Parathyroid adenoma (tissue), 2 donors: Measurements from ENCODE around the gene MRPL2.

Experiments used
- H2AFZ ChIP-seq: fragments of 300-600 bp; sonication (generic); one replicate; pipeline ENCODE4 v1.7.0; 2017; ENCODE audit warnings: antibody characterized with exemption, mild to moderate bottlenecking
- H3K27ac ChIP-seq: fragments of 300-600 bp; sonication (generic); one replicate; pipeline ENCODE4 v1.7.0; 2017
- H3K27me3 ChIP-seq: fragments of 300-600 bp; sonication (generic); one replicate; pipeline ENCODE4 v1.7.0; 2017; ENCODE audit warnings: low read length; ENCODE audit not compliant: control insufficient read depth, insufficient read depth
- H3K36me3 ChIP-seq: fragments of 300-600 bp; sonication (generic); one replicate; pipeline ENCODE4 v1.7.0; 2017; ENCODE audit warnings: low read length; ENCODE audit not compliant: control insufficient read depth, insufficient read depth
- H3K4me1 ChIP-seq: fragments of 300-600 bp; sonication (generic); one replicate; pipeline ENCODE4 v1.7.0; 2017; ENCODE audit warnings: control low read depth
- H3K4me2 ChIP-seq: fragments of 300-600 bp; sonication (generic); one replicate; pipeline ENCODE4 v1.7.0; 2017; ENCODE audit warnings: low read length
- H3K4me3 ChIP-seq: fragments of 300-600 bp; sonication (generic); one replicate; pipeline ENCODE4 v1.7.0; 2017; ENCODE audit warnings: low read depth, low read length
- H3K79me2 ChIP-seq: fragments of 300-600 bp; sonication (generic); one replicate; pipeline ENCODE4 v1.7.0; 2017; ENCODE audit warnings: control low read depth
- H3K9ac ChIP-seq: fragments of 300-600 bp; sonication (generic); one replicate; pipeline ENCODE4 v1.7.0; 2017; ENCODE audit warnings: mild to moderate bottlenecking
- H3K9me3 ChIP-seq: fragments of 300-600 bp; sonication (generic); one replicate; pipeline ENCODE4 v1.7.0; 2017; ENCODE audit warnings: low read length; ENCODE audit not compliant: control insufficient read depth
- TF ChIP-seq, protein P1 (sequence below): fragments of 300-600 bp; sonication (generic); IDR thresholded peaks from one replicate; pipeline ENCODE4 v1.7.0; 2017; ENCODE audit warnings: antibody characterized with exemption, mild to moderate bottlenecking
- donor health status: primary hyperparathyroidism.

MRPL2 gene

DNA sequence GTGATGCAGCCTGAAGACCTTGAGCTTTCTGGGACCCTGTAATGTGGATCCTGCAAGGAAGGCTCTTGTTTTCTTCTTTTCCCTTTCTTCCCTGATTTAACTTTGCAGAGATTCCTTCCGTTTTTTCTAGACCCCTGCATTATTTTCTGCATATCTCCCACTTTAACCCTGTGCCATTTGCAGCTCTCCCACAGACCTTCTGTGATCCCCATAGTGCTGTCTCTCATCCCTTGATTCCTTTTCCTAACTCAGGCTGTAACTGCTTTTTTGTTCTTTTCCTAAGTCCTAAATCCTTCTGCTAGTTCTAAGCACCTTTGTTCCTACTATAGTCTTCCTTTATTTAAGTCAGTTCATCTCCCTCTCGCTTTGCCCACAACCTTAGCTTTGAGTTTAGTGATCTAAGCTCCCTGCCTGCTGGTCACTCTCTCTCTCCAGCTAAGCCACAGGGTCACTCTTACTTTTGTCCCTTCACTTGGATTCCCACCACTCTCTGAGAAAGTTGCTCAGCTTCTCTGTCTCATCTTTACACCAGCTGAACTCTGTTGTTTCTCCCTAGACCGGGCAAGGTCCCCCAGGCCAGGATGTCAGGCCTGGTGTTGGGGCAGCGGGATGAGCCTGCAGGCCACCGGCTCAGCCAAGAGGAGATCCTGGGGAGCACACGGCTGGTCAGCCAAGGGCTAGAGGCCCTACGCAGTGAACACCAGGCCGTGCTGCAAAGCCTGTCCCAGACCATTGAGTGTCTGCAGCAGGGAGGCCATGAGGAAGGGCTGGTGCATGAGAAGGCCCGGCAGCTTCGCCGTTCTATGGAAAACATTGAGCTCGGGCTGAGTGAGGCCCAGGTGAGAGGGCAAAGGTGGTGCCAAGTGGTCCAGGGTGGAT, 1.8 kb upstream of the MRPL2 start:
- Histone ChIP-seq H3K27me3 (no peaks in the 10 kb centered on the region), H3K36me3 (no peaks in the 10 kb centered on the region), H3K4me3 (peak overlapping the region; percentile 79), H3K9me3 (no peaks in the 10 kb centered on the region), H3K4me2 (peak overlapping the region; percentile 76), H3K27ac (no peak overlapping the region), H3K79me2 (peaks cover 20% of the 10 kb centered on the region), H3K9ac (no peak overlapping the region), H3K4me1 (peaks cover 18% of the 10 kb centered on the region), H2AFZ (no peak overlapping the region)
- TF ChIP-seq, protein P1, sequence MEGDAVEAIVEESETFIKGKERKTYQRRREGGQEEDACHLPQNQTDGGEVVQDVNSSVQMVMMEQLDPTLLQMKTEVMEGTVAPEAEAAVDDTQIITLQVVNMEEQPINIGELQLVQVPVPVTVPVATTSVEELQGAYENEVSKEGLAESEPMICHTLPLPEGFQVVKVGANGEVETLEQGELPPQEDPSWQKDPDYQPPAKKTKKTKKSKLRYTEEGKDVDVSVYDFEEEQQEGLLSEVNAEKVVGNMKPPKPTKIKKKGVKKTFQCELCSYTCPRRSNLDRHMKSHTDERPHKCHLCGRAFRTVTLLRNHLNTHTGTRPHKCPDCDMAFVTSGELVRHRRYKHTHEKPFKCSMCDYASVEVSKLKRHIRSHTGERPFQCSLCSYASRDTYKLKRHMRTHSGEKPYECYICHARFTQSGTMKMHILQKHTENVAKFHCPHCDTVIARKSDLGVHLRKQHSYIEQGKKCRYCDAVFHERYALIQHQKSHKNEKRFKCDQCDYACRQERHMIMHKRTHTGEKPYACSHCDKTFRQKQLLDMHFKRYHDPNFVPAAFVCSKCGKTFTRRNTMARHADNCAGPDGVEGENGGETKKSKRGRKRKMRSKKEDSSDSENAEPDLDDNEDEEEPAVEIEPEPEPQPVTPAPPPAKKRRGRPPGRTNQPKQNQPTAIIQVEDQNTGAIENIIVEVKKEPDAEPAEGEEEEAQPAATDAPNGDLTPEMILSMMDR: no peak

DNA sequence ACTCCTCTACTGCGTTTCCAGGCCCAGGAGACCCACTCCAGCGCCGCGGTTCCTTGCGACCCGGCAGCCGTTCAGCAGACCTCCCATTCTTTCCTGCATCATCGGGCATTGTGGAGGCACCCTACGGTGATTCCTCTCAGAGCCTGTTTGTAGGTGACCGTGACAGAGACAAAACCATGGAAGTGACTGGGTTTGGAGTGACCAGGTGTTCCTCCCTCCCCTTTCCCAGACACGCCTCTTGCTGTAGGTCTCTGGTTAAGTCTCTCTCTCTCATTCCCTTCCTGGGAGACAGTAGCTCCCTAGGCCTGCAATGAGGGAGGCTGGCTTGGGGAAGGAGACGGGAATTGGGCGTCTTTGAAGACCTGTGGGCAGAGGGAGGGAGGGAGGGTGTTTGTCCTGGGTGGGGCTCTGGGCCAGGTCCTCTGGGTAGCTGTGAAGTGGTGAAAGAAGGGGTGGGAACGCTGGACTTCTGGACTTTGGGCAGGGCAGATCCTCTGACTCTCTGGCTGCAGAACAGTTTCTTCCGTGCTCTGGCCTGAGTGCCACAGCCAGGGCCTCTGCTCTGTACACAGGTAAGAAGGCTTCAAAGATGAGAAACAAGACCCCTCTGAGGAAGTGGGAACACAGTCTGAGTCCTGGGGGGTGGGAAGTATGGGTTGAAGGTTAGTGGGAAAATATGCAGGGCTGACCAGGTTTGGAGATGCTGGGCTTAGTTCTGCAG, 960 bp upstream of the MRPL2 start:
- H3K36me3 ChIP-seq: no peaks in the 10 kb centered on the region
- TF ChIP-seq, protein P1: no peak
- no peaks in the 10 kb centered on the region for H3K9me3 ChIP-seq

DNA sequence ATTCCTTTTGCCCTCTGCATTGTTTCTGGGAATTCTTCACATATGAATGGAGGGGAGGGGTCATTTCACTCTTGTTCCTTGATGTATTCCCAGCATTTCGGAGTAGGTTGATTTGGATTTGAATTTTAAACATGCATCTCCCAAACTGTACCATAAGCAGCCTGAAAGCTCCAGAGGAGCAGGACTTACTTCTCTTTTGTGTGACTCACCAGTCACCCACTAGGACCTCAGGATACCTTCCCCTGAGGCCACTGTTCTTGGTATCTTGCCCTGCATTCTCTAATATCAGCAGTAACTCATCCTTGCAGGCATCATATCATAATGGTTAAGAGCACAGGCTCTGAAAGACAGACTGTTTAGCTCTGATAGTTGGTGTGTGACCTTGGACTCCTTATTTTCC, 703 bp downstream of the MRPL2 start:
- H2AFZ ChIP-seq: no peak overlapping the region
- peaks cover 20% of the 10 kb centered on the region for H3K79me2 ChIP-seq
- no peaks in the 10 kb centered on the region for H3K36me3 ChIP-seq
- H3K4me1 ChIP-seq: peaks cover 35% of the 10 kb centered on the region
- peak overlapping the region; percentile 79 for H3K4me3 ChIP-seq
- peak overlapping the region; percentile 94 for H3K27ac ChIP-seq
- H3K9ac ChIP-seq: peak overlapping the region; percentile 94
- H3K9me3 ChIP-seq: no peaks in the 10 kb centered on the region
- TF ChIP-seq, protein P1: no peak
- peak overlapping the region; percentile 88 for H3K4me2 ChIP-seq
- no peaks in the 10 kb centered on the region for H3K27me3 ChIP-seq

More for the DNA sequence above, 960 bp upstream of the MRPL2 start:
- peak overlapping the region; percentile 91 for H2AFZ ChIP-seq
- peak overlapping the region; percentile 94 for H3K27ac ChIP-seq
- H3K4me2 ChIP-seq: peak overlapping the region; percentile 76
- H3K9ac ChIP-seq: peak overlapping the region; percentile 55
- peak overlapping the region; percentile 79 for H3K4me3 ChIP-seq
- H3K79me2 ChIP-seq: peaks cover 20% of the 10 kb centered on the region
- H3K27me3 ChIP-seq: no peaks in the 10 kb centered on the region
- peaks cover 25% of the 10 kb centered on the region for H3K4me1 ChIP-seq

DNA sequence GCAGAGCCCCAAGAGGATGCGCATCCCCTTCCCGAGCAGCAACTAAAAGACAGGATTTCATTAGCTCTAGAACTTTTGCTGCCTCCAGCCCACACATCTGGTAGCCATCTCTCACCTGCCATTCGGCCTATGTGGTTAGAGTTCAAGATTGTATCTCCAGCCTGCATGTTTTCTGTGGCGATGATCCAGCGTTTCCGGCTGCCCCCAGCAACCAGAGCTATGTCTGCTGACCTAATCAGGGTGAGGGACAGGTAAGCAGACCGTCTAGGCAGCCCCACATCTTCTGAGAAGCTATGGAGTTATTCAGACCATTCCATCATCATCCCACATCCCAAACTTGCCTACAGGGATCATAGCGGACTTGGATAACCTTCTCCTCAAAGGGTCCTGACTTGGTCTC, 3.3 kb downstream of the MRPL2 start:
- no peaks in the 10 kb centered on the region for H3K9me3 ChIP-seq
- peak overlapping the region; percentile 40 for H3K4me2 ChIP-seq
- H2AFZ ChIP-seq: no peak overlapping the region
- peaks cover 15% of the 10 kb centered on the region for H3K79me2 ChIP-seq
- H3K9ac ChIP-seq: no peak overlapping the region
- H3K27ac ChIP-seq: peak overlapping the region; percentile 75
- TF ChIP-seq, protein P1: no peak
- no peaks in the 10 kb centered on the region for H3K36me3 ChIP-seq
- H3K27me3 ChIP-seq: no peaks in the 10 kb centered on the region
- peaks cover 42% of the 10 kb centered on the region for H3K4me1 ChIP-seq
- H3K4me3 ChIP-seq: no peak overlapping the region
